K562 (cell line): ENCODE results near the gene SLK. TPM values are rescaled to one million over a fixed set of nuclear protein-coding genes. Genes with fewer than 3 reads are reported as not detected.

Experiments used
- C11orf30 ChIP-seq: fragments of 450-650 bp; IDR thresholded peaks from 2 replicates; pipeline ENCODE4 v1.6.1; 2016; ENCODE audit warnings: low read depth, mild to moderate bottlenecking
- DNMT1 ChIP-seq: fragments of 450-650 bp; IDR thresholded peaks from 2 replicates; pipeline ENCODE4 v1.6.1; 2016; ENCODE audit warnings: antibody characterized with exemption, mild to moderate bottlenecking
- JUND ChIP-seq, 2 experiments: IDR thresholded peaks; 2 replicates in 1 of 2; 3 replicates in 1 of 2; pipeline ENCODE4 v1.6.1; 2011; ENCODE audit warnings: borderline replicate concordance in 2 of 2, low read depth in 2 of 2, low read length in 2 of 2, improper control_type of control experiment in 1 of 2, missing biosample characterization in 1 of 2, missing genetic modification characterization in 1 of 2, missing genetic modification reagents in 1 of 2
- KAT8 ChIP-seq: fragments of 450-650 bp; IDR thresholded peaks from 2 replicates; pipeline ENCODE4 v1.6.1; 2016; ENCODE audit warnings: low read depth, mild to moderate bottlenecking
- MAFF ChIP-seq: IDR thresholded peaks from 2 replicates; pipeline ENCODE4 v1.6.1; 2012; ENCODE audit warnings: low read length, improper control_type of control experiment
- THRAP3 ChIP-seq: fragments of 450-650 bp; IDR thresholded peaks from 2 replicates; pipeline ENCODE4 v1.6.1; 2016; ENCODE audit warnings: mild to moderate bottlenecking, inconsistent platforms, borderline replicate concordance
- ZNF584 ChIP-seq: fragments of 200-800 bp; sonication (Bioruptor generic); IDR thresholded peaks from 2 replicates; pipeline ENCODE4 v1.6.1; 2016; ENCODE audit warnings: low read depth, mild to moderate bottlenecking, missing genetic modification characterization, missing compliant biosample characterization
- polyA plus RNA-seq, 8 experiments: library from polyadenylated mRNA; depleted of rRNA in 4 of 8; stranded (reverse) in 5 of 8; unstranded in 3 of 8; fragments of >200 nt; fragmentation: Nextera tagmentation in 2 of 8; fragmentation: Illumina TruSeq in 1 of 8; extraction: Ambion mirVana in 2 of 8; extraction: Trizol in 1 of 8; gene quantifications; 2 replicates each; pipeline versions ENCODE4 v1.2.1 to v1.2.3, GENCODE V29; 2011 to 2014; ENCODE audit warnings: inconsistent platforms in 1 of 8, missing spikeins in 1 of 8
- total RNA-seq, 7 experiments: library from RNA; depleted of rRNA in 6 of 7; stranded (reverse); fragments of >200 nt in 6 of 7; fragmentation: Illumina TruSeq in 2 of 7; extraction: Trizol in 2 of 7; gene quantifications; 2 replicates each; pipeline versions ENCODE4 v1.2.1 to v1.2.3, GENCODE V29; 2011 to 2021; ENCODE audit warnings: low replicate concordance in 1 of 7
- TF ChIP-seq, protein P1 (sequence below): sonication (generic); formaldehyde crosslinking; IDR thresholded peaks from 2 replicates; pipeline ENCODE4 v1.8.0; 2022; ENCODE audit warnings: missing genetic modification reagents, mild to moderate bottlenecking, moderate library complexity, borderline replicate concordance
- TF ChIP-seq, protein P2 (sequence below): fragments of 450-650 bp; formaldehyde crosslinking; IDR thresholded peaks from 2 replicates; pipeline ENCODE4 v1.4.0; 2020; ENCODE audit warnings: mild to moderate bottlenecking
- TF ChIP-seq, protein P3 (sequence below): fragments of 450-650 bp; formaldehyde crosslinking; IDR thresholded peaks from 2 replicates; pipeline ENCODE4 v1.4.0; 2020; ENCODE audit warnings: mild to moderate bottlenecking, moderate library complexity

SLK gene
- total and polyA plus RNA-seq, 9 of the 15 experiments (the other 6 are each of a cell fraction or from before 2014, with no cell fraction given) = 8.2 to 40.0 (median 23.4) TPM

- TF ChIP-seq, protein P1, sequence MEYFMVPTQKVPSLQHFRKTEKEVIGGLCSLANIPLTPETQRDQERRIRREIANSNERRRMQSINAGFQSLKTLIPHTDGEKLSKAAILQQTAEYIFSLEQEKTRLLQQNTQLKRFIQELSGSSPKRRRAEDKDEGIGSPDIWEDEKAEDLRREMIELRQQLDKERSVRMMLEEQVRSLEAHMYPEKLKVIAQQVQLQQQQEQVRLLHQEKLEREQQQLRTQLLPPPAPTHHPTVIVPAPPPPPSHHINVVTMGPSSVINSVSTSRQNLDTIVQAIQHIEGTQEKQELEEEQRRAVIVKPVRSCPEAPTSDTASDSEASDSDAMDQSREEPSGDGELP (CRISPR knock-in tag) = no peak
- TF ChIP-seq C11orf30 (no peak), ZNF584 (CRISPR knock-in tag) (no peak), KAT8 (no peak), THRAP3 (no peak), JUND (IDR thresholded peaks at IDR 0.05; ENCODE audit: borderline replicate concordance, low read depth, low read length) (no peak), JUND (tag; IDR thresholded peaks at IDR 0.05; ENCODE audit: borderline replicate concordance, low read depth, low read length) (no peak), DNMT1 (no peak), MAFF (no peak)
- TF ChIP-seq, protein P2, sequence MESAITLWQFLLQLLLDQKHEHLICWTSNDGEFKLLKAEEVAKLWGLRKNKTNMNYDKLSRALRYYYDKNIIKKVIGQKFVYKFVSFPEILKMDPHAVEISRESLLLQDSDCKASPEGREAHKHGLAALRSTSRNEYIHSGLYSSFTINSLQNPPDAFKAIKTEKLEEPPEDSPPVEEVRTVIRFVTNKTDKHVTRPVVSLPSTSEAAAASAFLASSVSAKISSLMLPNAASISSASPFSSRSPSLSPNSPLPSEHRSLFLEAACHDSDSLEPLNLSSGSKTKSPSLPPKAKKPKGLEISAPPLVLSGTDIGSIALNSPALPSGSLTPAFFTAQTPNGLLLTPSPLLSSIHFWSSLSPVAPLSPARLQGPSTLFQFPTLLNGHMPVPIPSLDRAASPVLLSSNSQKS (CRISPR knock-in tag) = no peak
- TF ChIP-seq, protein P3, sequence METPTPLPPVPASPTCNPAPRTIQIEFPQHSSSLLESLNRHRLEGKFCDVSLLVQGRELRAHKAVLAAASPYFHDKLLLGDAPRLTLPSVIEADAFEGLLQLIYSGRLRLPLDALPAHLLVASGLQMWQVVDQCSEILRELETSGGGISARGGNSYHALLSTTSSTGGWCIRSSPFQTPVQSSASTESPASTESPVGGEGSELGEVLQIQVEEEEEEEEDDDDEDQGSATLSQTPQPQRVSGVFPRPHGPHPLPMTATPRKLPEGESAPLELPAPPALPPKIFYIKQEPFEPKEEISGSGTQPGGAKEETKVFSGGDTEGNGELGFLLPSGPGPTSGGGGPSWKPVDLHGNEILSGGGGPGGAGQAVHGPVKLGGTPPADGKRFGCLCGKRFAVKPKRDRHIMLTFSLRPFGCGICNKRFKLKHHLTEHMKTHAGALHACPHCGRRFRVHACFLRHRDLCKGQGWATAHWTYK (CRISPR knock-in tag) = no peak
- TF ChIP-seq, all 486 proteins: peak for 0
Observed at GRCh38 chr10:103941801-103942200, 25.1 kb upstream of the SLK start (continued).
